Hindlimb muscle (tissue), 1 donor: ENCODE measurements around the gene SLC19A2. TPM values are rescaled to one million over a fixed set of nuclear protein-coding genes. Genes with fewer than 3 reads are reported as not detected.

ENCODE experiments used
- polyA plus RNA-seq: library from polyadenylated mRNA; unstranded; fragments of 120-200 nt; gene quantifications from one replicate; pipeline ENCODE4 v1.2.1, GENCODE V29; 2013; ENCODE audit not compliant: insufficient read length

The SLC19A2 gene
- polyA plus RNA-seq, 1 donor: 6.4 TPM

Other genes with a start within 250 kb of the SLC19A2 start
- gene NME7, start 118.1 kb downstream of the SLC19A2 start, polyA plus RNA-seq: 12.0 TPM
- gene BLZF1, start 117.7 kb downstream of the SLC19A2 start, polyA plus RNA-seq: 17.1 TPM
- 1.1 TPM for gene CCDC181, start 58.5 kb downstream of the SLC19A2 start, polyA plus RNA-seq
- gene F5, start 100.5 kb upstream of the SLC19A2 start, polyA plus RNA-seq: 0.26 TPM
- gene SELP, start 144.2 kb upstream of the SLC19A2 start, polyA plus RNA-seq: 0.76 TPM
- gene SELL, start 225.7 kb upstream of the SLC19A2 start, polyA plus RNA-seq: 2.6 TPM
- 1.3 TPM for gene SELE, start 248.1 kb upstream of the SLC19A2 start, polyA plus RNA-seq